DOHH2 (cell line): ENCODE measurements around the gene CAMK2N1.

ENCODE experiments used
- CTCF ChIP-seq: fragments of 200-600 bp; sonication (generic); IDR thresholded peaks from one replicate; pipeline ENCODE4 v1.5.1; 2014; ENCODE audit warnings: antibody characterized with exemption, mild to moderate bottlenecking, low read depth, low read length; ENCODE audit not compliant: poor library complexity, severe bottlenecking
- EZH2phosphoT487 ChIP-seq: fragments of 200-600 bp; sonication (generic); IDR thresholded peaks from 2 replicates; pipeline ENCODE4 v1.6.1; 2017; ENCODE audit warnings: borderline replicate concordance, mild to moderate bottlenecking, antibody characterized with exemption, low read length, moderate library complexity, mixed read lengths

- no peak for TF ChIP-seq CTCF
- TF ChIP-seq EZH2phosphoT487: no peak
Observed at GRCh38 chr1:20440785-20441200, 45.2 kb downstream of the CAMK2N1 start.
